DOHH2 (cell line): ENCODE measurements around the gene WDFY4.

ENCODE experiments used
- EZH2phosphoT487 ChIP-seq: fragments of 200-600 bp; sonication (generic); IDR thresholded peaks from 2 replicates; pipeline ENCODE4 v1.6.1; 2017; ENCODE audit warnings: borderline replicate concordance, mild to moderate bottlenecking, antibody characterized with exemption, low read length, moderate library complexity, mixed read lengths
- TF ChIP-seq, protein P1 (sequence below): fragments of 200-600 bp; sonication (generic); IDR thresholded peaks from one replicate; pipeline ENCODE4 v1.5.1; 2014; ENCODE audit warnings: antibody characterized with exemption, mild to moderate bottlenecking, low read depth, low read length; ENCODE audit not compliant: poor library complexity, severe bottlenecking

DNA sequence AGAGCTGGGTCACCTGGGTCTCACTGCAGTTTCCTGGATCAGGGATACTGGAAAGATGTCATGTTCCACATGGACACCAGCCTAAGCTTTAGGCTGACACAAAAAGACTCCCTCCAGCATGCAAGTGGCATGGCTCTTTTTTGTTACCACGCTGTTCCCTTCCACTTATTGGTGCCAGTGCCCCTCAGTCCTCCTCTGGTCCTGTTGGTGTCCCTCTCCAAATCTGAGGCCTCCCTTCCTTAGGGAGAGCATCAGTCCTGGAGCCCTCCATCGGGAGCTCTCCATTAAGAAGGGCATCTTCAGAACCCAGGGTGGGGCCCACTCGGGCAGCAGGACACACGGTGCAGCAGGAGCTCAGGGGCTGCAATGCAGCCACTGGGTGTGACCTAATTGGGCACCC lies 331.0 kb downstream of the WDFY4 start:
- TF ChIP-seq, protein P1, sequence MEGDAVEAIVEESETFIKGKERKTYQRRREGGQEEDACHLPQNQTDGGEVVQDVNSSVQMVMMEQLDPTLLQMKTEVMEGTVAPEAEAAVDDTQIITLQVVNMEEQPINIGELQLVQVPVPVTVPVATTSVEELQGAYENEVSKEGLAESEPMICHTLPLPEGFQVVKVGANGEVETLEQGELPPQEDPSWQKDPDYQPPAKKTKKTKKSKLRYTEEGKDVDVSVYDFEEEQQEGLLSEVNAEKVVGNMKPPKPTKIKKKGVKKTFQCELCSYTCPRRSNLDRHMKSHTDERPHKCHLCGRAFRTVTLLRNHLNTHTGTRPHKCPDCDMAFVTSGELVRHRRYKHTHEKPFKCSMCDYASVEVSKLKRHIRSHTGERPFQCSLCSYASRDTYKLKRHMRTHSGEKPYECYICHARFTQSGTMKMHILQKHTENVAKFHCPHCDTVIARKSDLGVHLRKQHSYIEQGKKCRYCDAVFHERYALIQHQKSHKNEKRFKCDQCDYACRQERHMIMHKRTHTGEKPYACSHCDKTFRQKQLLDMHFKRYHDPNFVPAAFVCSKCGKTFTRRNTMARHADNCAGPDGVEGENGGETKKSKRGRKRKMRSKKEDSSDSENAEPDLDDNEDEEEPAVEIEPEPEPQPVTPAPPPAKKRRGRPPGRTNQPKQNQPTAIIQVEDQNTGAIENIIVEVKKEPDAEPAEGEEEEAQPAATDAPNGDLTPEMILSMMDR: no peak
- no peak for TF ChIP-seq EZH2phosphoT487
